Fibroblast of skin of scalp (primary cell): ENCODE results near the gene FAM174A. TPM values are rescaled to one million over a fixed set of nuclear protein-coding genes. Genes with fewer than 3 reads are reported as not detected.

ENCODE experiments used
- DNase-seq: peaks from one replicate; pipeline ENCODE4 v3.0.0-alpha.2; 2013
- polyA plus RNA-seq, 2 experiments: library from polyadenylated mRNA; unstranded; fragments of 120-200 nt; gene quantifications; one replicate each; pipeline ENCODE4 v1.2.1, GENCODE V29; 2013; ENCODE audit not compliant: insufficient read length in 2 of 2

The FAM174A gene
- polyA plus RNA-seq (2013, experiment 1 of 2; ENCODE audit: insufficient read length): 11.9 TPM
- polyA plus RNA-seq (2013, experiment 2 of 2; ENCODE audit: insufficient read length): 12.9 TPM

DNA sequence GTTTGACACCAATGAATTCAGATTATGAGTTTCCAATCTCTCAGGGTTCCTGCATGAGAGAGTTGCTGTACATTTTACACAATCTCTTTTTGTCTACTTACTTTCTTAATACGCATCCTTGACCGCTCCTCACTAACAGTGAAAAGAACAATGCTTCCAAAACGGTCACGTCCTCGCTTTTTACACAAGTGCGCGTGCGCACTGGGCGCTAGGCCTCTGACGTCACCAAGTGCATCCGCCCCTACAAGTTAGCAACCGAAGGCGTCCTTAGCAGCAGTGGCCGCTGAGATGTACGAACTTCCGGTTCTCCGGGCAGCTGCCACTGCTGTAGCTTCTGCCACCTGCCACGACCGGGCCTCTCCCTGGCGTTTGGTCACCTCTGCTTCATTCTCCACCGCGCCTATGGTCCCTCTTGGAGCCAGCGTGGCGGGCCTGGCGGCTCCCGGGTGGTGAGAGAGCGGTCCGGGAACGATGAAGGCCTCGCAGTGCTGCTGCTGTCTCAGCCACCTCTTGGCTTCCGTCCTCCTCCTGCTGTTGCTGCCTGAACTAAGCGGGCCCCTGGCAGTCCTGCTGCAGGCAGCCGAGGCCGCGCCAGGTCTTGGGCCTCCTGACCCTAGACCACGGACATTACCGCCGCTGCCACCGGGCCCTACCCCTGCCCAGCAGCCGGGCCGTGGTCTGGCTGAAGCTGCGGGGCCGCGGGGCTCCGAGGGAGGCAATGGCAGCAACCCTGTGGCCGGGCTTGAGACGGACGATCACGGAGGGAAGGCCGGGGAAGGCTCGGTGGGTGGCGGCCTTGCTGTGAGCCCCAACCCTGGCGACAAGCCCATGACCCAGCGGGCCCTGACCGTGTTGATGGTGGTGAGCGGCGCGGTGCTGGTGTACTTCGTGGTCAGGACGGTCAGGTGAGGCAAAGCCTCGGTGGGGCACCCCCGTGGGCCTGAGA, at the start of gene FAM174A:
FAM174A (plus strand) TSS at position 315 of the 946 bp plus-strand sequence; CDS start at position 472, 157 bp downstream.
- DNase-seq: peak; percentile 97

DNA sequence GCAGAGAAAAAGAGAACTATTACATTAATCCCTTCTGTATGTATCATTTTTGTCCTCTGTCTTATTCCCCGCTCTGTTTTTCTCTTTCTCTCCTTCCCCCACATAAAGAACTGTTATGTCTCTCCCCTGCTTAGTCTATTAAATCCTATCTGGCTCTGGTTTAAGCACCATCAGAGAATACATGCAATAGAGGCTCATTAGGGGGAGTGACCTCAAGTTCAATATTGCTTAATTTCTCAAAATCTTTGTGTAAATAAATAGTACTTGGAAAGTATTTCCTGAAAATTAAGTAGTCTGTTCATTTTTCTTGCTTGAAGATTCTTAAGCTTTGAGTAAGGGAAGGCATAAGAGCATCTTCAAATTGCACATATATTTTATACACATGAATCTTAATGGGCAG, 41.2 kb upstream of the FAM174A start:
- DNase-seq: no peak

DNA sequence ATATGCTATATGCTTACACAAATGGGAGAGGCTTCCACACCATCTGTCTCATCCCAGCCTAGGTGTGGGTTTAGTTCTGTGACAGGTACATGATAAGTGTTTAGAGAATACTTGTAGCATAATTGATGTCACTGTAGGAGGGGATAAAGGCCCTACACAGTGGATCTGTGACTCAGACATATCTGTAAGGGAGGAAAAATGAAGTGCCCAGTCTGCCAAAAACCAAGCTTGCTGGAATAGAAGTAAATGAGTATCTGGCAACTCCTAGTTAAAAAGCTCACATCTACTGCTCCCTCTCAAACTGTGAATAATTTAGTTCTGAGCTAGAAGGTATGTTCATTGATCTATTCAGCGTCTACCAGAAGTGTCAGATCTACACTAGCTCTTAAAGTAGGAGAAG, 38.9 kb upstream of the FAM174A start:
- no peak for DNase-seq

DNA sequence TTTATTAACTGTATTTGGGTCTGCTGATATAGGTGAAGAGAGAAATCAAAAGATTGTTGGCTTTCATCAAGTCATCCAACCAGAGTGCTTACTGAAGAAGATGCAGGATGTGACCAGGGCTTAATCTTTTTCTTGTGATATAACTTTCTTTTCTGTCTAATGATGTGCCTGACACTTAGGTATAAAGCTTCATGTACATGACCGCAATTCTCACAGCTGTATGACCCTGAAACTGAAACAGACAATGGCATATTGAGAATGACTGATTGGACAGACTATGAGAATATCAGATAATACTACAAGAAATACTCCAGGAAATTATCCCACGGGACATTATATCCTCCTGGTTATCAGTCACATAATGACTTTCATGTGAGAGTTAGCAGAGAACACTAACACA, 32.5 kb upstream of the FAM174A start:
- DNase-seq: no peak

DNA sequence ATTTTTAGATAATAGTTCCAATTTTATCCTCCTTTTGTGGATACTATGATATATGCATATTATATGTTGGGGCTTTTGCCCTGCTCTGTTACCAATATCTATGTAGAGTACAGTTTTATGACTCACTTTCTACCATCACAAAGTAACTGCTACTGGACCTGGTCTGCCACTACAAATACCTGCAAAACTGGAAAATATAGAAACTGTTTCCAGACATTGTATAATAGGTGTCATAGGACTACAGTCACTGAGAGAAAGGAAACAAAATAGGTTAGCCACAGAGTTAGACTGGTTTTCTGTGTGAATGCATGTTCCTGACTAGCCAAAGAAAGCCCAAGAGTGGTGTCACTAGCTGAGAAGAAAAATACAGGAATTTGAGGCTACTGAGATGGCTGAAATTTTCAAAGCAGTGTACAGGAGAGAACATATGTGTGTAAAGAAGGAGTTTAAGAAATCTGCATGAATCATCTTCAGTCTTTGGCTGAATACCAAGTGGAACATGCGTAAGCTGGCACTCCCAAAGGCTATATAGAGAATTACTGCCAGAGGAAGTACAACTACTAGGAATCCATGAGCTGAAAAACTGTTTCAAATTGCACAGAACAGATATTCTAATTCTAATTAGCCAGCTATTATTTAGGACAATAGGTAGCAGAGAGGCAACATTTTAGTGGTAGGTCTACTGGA, 29.0 kb upstream of the FAM174A start:
- peak; percentile 47 for DNase-seq

DNA sequence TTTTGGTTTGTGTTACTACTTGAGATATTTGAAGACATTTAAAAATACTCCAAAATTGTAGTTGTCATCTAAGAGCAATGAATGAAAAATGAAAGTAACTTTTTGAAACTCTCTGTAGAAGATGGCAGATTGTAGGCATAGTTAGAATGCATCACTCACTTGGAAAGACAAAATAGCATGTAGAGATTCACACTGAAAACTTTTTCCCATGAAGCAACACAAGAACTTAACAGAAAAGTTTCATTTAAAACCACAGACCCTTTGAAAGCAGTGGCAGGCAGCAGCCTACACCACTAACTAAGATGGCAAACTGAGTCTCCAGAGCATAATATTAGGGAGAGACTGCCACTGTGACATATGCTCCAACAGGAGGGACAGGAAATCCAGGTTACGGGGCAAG, 18.9 kb upstream of the FAM174A start:
- DNase-seq: no peak

DNA sequence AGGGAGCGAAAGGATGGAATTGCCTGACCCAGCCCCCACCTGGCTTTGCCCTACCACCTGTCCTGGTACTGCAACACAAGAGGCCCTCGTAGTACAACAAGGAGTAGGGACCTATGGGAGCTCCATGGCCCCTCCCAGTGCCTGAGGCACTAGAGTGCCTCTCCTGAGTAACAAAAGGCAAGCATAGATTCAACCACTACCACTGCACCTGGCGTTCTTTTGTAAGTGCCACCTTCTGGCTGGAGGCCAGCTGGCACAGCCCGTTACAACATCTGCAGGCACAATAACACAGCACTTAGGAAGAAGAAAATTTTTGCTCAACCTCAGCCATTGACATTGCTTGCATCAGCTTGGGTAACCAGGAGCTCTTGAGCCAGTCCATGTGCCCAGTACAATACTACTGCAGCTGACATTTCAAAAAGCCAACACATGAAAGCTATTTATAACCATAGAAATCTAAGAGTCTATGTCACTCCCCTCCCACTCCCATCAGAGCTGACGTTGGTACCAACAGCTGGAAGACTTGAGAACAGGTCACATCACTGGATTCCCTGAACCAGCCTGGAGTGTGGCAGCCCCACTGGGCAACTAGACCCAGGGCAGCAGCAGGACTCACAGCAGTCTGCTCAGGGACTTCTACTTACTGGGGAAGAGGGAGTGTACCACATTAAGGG, 17.7 kb upstream of the FAM174A start:
- DNase-seq: no peak

DNA sequence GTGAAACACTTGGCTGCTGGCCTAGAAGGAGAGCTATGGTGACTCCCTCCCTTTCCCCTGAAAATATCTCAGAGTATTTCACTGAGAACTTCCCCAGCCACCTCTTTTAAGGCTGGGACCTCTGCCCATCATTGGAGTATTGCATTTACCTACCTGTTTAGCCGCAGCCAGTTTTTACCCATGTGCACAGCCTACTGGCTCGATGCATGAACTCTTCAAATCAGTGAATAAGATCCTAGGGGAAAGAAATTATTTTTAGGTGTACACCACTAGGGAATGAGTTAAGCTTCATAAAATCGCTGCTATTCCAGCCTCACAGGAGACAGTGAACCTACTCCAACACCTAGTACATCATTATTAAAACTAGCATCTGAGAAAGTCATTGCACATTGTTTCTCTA, 16.8 kb upstream of the FAM174A start:
- DNase-seq: no peak

DNA sequence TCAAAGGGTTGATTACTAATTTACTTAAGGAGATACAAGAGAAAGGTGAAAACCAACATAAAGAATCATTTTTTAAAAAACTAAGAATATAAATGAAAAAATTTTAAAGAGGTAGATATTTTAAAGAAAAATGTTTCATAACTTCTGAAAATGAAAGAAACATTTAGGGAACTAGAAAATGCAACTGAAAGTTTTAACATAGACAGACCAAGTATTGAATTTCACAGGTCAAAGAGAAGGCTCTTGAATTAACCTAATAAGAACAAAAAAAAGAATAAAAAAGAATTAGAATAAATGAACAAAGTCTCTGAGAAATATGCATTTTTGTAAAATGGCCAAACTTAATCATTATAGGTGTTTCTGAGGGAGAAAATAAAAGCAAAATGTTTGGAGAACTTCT, 16.1 kb upstream of the FAM174A start:
- no peak for DNase-seq

DNA sequence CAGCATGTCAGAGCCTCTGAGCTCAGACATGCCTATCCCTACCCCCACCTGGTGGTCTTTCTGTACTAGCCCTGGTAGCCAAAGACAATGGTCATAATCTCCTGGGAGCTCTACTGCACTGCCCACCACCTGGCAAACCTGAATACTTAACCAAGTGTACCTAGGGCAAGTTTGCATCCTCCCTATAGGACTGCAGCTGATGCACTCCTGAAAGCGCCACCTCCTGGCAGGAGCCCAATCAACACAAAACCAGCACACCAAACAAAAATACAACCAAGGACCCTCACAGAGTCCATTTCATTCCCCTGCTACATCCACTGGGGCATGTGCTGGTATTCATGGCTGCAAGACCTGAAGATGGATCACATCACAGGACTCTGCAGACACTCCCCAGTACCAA, 14.8 kb upstream of the FAM174A start:
- DNase-seq: no peak

DNA sequence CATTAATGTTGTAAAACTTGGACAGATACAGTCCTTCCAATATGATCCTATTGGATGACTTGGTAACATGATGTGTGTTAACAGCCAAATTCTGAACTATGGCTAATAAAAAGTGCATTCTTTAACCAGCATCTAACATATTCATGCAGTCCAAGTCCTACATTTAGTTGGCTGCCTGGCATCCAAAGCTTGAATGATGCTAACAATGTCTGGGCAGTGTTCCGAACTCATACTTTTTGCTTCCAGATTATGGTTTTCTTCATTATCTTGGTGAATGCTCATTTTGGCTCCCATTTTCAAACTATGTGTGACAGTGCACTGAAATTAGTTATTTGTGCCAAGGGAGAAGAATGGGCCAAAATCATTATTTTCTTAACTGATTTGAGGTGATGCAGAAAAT, 2.8 kb downstream of the FAM174A start:
- DNase-seq: no peak

DNA sequence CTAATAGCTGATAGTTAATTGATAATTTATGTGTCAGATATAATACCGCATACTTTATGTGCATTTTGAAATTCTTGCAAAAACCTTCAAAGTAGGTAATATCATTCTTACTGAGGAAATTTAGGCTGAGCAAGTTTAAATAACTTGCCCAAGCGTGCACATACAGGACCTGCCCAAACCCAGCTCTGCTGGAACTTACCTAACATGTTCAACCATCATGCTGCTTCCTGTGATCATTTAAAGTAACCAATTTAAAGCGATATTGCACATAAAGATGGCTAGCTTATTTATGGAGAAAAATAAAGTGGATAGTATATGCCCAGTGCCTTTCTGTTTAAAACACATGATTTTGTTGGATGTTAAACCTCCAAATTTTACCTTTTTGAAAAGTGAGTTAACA, 4.3 kb downstream of the FAM174A start:
- no peak for DNase-seq

DNA sequence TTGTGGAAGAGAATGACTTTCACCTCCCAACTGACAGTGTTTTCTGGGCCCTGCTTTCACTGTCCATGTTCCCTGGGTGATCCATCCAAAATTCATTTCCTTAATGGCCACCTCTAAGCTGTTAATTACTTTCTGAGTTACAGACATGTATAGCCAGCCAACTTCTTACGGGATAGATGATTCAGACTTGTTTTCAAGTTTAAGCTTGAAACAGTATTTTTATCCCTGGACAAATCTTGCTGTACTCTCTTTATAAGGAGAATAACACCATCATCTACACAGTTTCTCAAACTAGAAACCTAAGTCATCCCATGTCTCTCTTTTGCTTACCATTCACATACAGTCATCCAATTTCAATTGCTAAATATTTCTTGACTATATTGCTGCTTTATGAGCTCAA, 6.9 kb downstream of the FAM174A start:
- no peak for DNase-seq

DNA sequence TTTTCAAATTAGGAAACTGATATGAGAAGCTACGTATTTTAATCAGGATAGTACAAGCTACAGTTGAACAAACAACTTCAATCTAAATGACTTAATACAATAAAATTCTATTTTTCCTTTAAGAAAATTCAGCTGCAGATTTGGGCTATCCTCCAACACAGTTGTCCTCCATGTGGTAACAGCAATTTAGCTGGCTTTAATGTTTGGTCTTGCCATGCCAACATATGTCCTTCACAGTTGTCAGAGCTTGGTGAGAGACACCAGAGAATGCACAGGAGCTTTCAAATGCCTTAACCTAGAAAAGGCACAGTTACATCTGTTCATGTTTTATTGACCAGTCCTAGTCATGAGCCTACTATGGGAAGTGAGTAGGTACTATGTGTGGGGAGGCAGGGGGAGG, 10.8 kb downstream of the FAM174A start:
- DNase-seq: no peak

DNA sequence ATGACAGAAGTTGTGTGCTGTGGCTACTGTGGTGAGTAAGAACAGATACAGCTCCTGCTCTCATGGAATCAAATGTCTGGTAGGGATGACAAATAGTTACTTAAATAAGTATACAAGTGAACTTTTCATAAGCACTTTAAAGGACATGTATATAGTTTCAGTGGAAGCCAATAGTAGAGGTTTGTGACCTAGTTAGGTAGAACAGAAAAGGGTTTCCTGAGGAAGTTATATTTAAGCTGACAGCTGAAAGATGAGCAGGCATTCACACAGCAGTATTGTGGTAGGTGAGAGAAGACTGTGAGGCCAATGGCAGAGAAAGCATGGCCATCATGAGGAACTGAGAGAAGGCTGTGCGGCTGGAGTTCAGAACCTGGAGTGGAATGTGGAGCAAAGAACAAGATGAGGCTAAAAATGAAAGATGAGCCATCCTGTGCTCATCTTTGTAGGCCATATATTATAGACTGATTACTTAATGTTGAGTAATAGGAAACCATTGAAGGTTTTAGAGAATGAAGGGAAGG, 15.4 kb downstream of the FAM174A start:
- DNase-seq: no peak

DNA sequence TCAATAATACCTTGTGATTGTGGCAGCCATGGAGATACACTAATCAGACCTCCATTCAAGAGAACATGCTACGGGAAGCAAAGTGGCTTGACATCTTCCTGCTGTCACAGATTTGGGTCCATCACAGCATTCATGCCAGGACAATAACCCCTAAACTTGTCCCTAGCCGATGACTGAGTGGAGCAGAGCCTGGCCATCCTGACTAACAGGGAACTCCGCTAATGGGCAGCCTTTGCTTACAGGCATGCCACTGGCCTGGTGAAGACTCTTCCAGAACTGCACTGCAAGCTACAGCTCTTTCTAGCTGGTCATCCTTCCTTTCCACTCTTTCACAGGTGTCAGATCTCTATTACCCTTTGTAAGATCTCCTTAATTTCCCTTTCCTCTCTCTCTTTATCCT, 16.0 kb downstream of the FAM174A start:
- DNase-seq: no peak

DNA sequence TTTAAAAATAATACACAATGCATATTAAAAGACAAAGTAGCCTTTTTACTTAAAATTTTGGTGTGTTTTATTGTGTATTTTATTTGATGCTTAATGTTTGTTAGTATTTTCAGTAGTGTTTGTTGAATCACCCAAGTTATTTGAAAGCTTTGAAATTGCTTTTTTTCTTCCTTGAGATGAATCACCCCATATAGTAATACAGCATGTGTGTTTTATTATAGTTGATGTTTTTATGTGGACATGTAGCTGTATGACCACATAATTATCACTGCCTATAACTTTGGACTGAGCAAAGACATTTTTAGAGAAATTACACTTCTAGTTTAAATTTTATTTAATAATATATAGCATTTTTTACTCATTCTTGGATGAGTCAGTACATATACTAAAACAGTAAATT, 18.0 kb downstream of the FAM174A start:
- no peak for DNase-seq

DNA sequence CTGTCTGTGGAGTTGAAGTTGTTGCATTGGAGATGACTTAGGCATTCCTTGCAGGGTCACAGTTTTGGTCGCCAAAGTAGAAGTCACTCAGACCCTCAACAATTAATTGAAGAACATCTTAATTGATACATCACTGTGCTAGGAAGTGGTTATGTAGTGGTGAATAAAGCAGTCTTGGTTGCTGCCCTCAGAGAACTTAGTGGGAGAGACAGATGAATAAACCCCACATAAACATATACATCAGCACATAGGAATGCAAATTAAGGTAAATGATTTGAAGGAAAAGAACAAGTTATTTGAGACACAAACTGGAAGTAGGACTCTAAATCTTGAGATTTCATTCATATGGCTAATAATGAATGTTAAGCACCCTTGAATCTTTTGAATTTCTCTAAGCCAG, 25.7 kb downstream of the FAM174A start:
- DNase-seq: no peak

DNA sequence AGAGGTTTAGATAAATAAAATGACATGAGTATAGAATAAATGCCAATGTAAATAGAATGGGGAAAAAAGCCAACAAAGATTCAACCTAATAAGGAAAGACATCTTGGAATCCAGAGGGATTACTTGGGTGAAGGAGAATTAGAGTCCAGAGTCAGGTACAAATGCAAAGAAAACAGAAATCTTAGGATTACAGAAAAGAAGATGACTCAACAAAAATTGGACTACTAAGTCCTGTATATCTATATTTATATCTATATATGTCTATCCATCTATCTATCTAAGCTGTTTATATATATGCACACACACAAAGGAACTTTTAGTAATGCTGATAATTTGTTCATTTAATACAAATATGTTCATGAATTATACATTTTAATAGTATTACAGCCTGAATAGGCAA, 27.6 kb downstream of the FAM174A start:
- DNase-seq: peak; percentile 8

DNA sequence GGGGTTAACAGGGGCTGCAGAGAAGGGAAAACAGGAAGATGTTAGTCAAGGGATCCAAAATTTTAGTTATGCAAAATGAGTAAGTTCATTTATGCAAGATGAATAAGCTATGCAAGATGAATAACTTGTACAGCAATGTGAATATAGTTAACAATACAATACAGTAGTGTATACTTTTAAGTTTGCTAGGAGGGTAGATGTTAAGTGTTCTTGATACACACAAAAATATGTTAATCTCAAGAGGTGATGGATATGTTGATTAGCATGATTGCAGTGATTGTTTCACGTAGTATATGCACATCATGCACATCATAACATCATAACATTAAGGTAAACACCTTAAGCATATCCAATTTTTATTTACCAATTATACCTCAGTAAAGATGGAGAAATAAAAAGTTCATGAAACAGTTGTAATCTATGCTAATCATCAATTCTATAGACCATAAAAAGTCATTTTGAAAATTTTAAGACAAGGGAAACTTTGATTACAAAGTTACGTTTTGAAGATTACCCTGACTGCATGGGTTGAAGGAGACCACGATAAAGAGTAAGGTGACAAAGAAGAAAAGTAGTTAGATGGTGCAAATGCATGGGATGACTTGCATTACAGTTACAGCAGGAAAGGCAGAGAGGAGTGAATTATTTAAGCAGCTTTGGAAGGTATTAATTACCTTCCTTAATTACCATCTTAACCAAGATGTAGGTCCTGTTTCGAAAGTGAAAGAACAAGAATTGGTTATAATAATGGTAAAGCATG, 31.4 kb downstream of the FAM174A start:
- no peak for DNase-seq

DNA sequence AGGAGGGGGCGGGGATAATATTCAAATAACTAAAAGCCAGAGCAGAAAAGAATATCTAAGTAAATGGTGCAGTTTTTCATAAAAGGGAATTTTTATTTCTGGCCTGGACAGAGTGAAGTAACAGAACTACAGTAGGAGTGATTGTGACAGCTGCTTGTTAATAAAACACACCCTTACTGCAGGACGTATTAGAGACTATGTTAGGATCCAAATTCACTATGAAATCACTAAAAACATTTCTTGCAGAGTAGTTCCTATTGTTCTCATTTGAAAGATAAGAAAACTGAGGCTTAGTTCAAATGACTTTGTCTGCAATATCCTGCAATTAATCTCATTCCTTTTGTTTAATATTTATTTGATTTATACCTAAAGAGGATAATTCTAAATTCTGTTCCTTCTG, 39.5 kb downstream of the FAM174A start:
- DNase-seq: no peak

DNA sequence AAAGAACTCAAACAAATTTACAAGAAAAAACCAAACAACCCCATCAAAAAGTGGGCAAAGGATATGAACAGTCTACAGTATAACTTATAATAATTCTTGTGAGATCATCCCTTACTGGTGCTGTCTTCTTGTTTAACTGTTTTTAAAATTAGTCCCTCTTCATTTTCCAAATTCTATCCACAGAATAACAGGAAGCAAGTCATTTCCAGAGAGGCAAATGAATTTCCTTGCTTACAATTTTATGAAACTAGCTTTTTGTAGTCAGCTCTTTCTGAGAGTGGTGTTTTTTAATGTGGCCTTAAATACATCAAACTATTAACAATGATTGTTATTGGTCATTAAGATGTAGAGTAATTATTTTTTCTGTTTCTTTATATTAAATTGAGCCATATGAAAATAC, 40.6 kb downstream of the FAM174A start:
- DNase-seq: no peak
